IMR-90 (cell line): ENCODE measurements around the gene STARD4. TPM values are rescaled to one million over a fixed set of nuclear protein-coding genes. Genes with fewer than 3 reads are reported as not detected.

Experiments
- ATAC-seq: fragments of 200-7000 bp; cut with Tn5 transposase; 2 replicates; pipeline ENCODE4 v1.9.1; 2020; ENCODE audit warnings: low read depth, mild to moderate bottlenecking, moderate library complexity
- BruUV-seq: library from RNA; stranded (reverse); fragments of 400-500 nt; replicated peaks from 2 replicates; lab custom pipeline; 2021; lab: Mats Ljungman, UMichigan
- CTCF ChIA-PET: fragments of 300-600 bp; formaldehyde crosslinking; extraction: SDS; loops from one replicate; lab custom pipeline; 2021; ENCODE audit warnings: antibody characterized with exemption; lab: Yijun Ruan, JAX
- POLR2A ChIA-PET: fragments of 300-600 bp; sonication (Branson Sonifier 250); formaldehyde crosslinking; loops from one replicate; lab custom pipeline; 2022; ENCODE audit warnings: antibody characterized with exemption; ENCODE audit not compliant: unreplicated experiment; lab: Charles Lee
- DNase-seq: peaks from one replicate; pipeline ENCODE4 v3.0.0; 2013
- H2AFZ ChIP-seq: replicated peaks from 2 replicates; pipeline ENCODE3; 2013; ENCODE audit warnings: low read length, mild to moderate bottlenecking; ENCODE audit not compliant: poor library complexity
- H2AK5ac ChIP-seq: 2 replicates; pipeline ENCODE4 v1.6.1; 2013; ENCODE audit warnings: low read depth, low read length, inconsistent platforms
- H2AK9ac ChIP-seq: replicated peaks from 2 replicates; pipeline ENCODE3; 2013; ENCODE audit warnings: mild to moderate bottlenecking, low read depth, low read length, moderate library complexity; ENCODE audit not compliant: poor library complexity
- H2BK120ac ChIP-seq: 2 replicates; pipeline ENCODE4 v1.6.1; 2013; ENCODE audit warnings: low read depth, low read length, inconsistent platforms
- H2BK15ac ChIP-seq: 3 replicates; pipeline ENCODE4 v1.6.1; 2013; ENCODE audit warnings: low read depth, low read length, inconsistent platforms
- H2BK20ac ChIP-seq: 2 replicates; pipeline ENCODE4 v1.6.1; 2013; ENCODE audit warnings: low read depth, mild to moderate bottlenecking, inconsistent platforms, low read length, moderate library complexity
- H2BK5ac ChIP-seq: 2 replicates; pipeline ENCODE4 v1.6.1; 2013; ENCODE audit warnings: mild to moderate bottlenecking, low read depth, low read length, inconsistent platforms; ENCODE audit not compliant: poor library complexity, severe bottlenecking
- H3K14ac ChIP-seq: replicated peaks from 2 replicates; pipeline ENCODE4 v1.6.1; 2013; ENCODE audit warnings: low read depth, low read length, inconsistent platforms
- H3K18ac ChIP-seq: 2 replicates; pipeline ENCODE4 v1.6.1; 2013; ENCODE audit warnings: low read depth, low read length, control low read depth
- H3K23ac ChIP-seq: 2 replicates; pipeline ENCODE4 v1.6.1; 2013; ENCODE audit warnings: low read depth, low read length, inconsistent platforms
- H3K27ac ChIP-seq: 2 replicates; pipeline ENCODE4 v1.5.1; 2013; ENCODE audit warnings: mild to moderate bottlenecking, control low read depth, low read length; ENCODE audit not compliant: insufficient read depth
- H3K27me3 ChIP-seq: 2 replicates; pipeline ENCODE4 v1.6.1; 2013; ENCODE audit warnings: low read length; ENCODE audit not compliant: control insufficient read depth, insufficient read depth
- H3K36me3 ChIP-seq: 2 replicates; pipeline ENCODE4 v1.6.1; 2013; ENCODE audit warnings: low read length, mixed read lengths; ENCODE audit not compliant: control insufficient read depth, insufficient read depth
- H3K4ac ChIP-seq: 2 replicates; pipeline ENCODE4 v1.6.1; 2013; ENCODE audit warnings: low read depth, low read length, inconsistent platforms
- H3K4me1 ChIP-seq: 2 replicates; pipeline ENCODE4 v1.6.1; 2013; ENCODE audit warnings: low read length, mixed read lengths; ENCODE audit not compliant: control insufficient read depth, insufficient read depth
- H3K4me2 ChIP-seq: 2 replicates; pipeline ENCODE4 v1.6.1; 2013; ENCODE audit warnings: low read depth, mild to moderate bottlenecking, control low read depth, low read length, moderate library complexity
- H3K4me3 ChIP-seq: 2 replicates; pipeline ENCODE4 v1.5.1; 2013; ENCODE audit warnings: low read depth, mild to moderate bottlenecking, control low read depth, low read length, moderate library complexity; ENCODE audit not compliant: insufficient read depth
- H3K56ac ChIP-seq: 2 replicates; pipeline ENCODE4 v1.6.1; 2013; ENCODE audit warnings: low read length, inconsistent platforms; ENCODE audit not compliant: insufficient read depth; ENCODE audit errors: extremely low read depth
- H3K79me1 ChIP-seq, 2 experiments: 2 replicates each; pipeline ENCODE4 v1.6.1; 2013; ENCODE audit warnings: low read length in 2 of 2, inconsistent platforms in 1 of 2, low read depth in 1 of 2
- H3K9ac ChIP-seq: 2 replicates; pipeline ENCODE4 v1.6.1; 2013; ENCODE audit warnings: low read depth, low read length, control low read depth
- H3K9me1 ChIP-seq: 2 replicates; pipeline ENCODE4 v1.6.1; 2013; ENCODE audit warnings: low read length, inconsistent platforms; ENCODE audit not compliant: insufficient read depth
- H3K9me3 ChIP-seq: 2 replicates; pipeline ENCODE4 v1.6.1; 2013; ENCODE audit warnings: low read length; ENCODE audit not compliant: control insufficient read depth, insufficient read depth
- H4K20me1 ChIP-seq: 2 replicates; pipeline ENCODE4 v1.6.1; 2013; ENCODE audit warnings: low read length, inconsistent platforms; ENCODE audit not compliant: insufficient read depth
- H4K5ac ChIP-seq: 2 replicates; pipeline ENCODE4 v1.6.1; 2013; ENCODE audit warnings: mild to moderate bottlenecking, low read depth, low read length, control low read depth
- H4K8ac ChIP-seq, 2 experiments: 2 replicates each; pipeline ENCODE4 v1.6.1; 2013; ENCODE audit warnings: low read depth in 2 of 2, low read length in 2 of 2, control low read depth in 1 of 2, inconsistent platforms in 1 of 2
- H4K91ac ChIP-seq: 2 replicates; pipeline ENCODE4 v1.6.1; 2013; ENCODE audit warnings: low read depth, low read length, inconsistent platforms; ENCODE audit not compliant: insufficient read depth
- CEBPB ChIP-seq: IDR thresholded peaks from 2 replicates; pipeline ENCODE4 v1.6.1; 2012; ENCODE audit warnings: low read depth, low read length, improper control_type of control experiment
- MAFK ChIP-seq: IDR thresholded peaks from 2 replicates; pipeline ENCODE4 v1.6.1; 2012; ENCODE audit warnings: low read depth, low read length, improper control_type of control experiment
- MAZ ChIP-seq: IDR thresholded peaks from 2 replicates; pipeline ENCODE4 v1.6.1; 2012; ENCODE audit warnings: low read depth, mild to moderate bottlenecking, low read length, improper control_type of control experiment, moderate library complexity, borderline replicate concordance
- MXI1 ChIP-seq: IDR thresholded peaks from 2 replicates; pipeline ENCODE4 v1.6.1; 2012; ENCODE audit warnings: low read depth, mild to moderate bottlenecking, low read length, moderate library complexity, borderline replicate concordance
- RCOR1 ChIP-seq: IDR thresholded peaks from 2 replicates; pipeline ENCODE4 v1.6.1; 2012; ENCODE audit warnings: mild to moderate bottlenecking, low read length, improper control_type of control experiment; ENCODE audit not compliant: insufficient replicate concordance
- RFX5 ChIP-seq: IDR thresholded peaks from 2 replicates; pipeline ENCODE4 v1.8.0; 2012; ENCODE audit warnings: low read depth, mild to moderate bottlenecking, low read length, moderate library complexity
- WGBS, 2 experiments: methylation state at CpG; one replicate each; pipeline versions ENCODE4 v1.1.5 to v1.1.7; 2013; ENCODE audit warnings: missing lambda C conversion rate in 2 of 2; ENCODE audit not compliant: insufficient read length in 1 of 2; ENCODE audit errors: extremely low coverage in 2 of 2; 5-methylcytosine and 5-hydroxymethylcytosine counted together
- dilution Hi-C: fragments of 300-500 bp; cut with HindIII; formaldehyde crosslinking; loops from one replicate; pipeline ENCODE4 v1.14.3; 2018; ENCODE audit warnings: low sequenced_read_pairs; ENCODE audit not compliant: unreplicated experiment
- in situ Hi-C: fragments of 300-500 bp; cut with MboI; formaldehyde crosslinking; loops from 3 replicates; pipeline ENCODE4 v1.14.3; 2019; ENCODE audit warnings: low sequenced_read_pairs, inconsistent platforms, mixed read lengths
- intact Hi-C: fragments of 100-400 bp; cut with micrococcal nuclease; formaldehyde crosslinking; loops from 2 replicates; pipeline ENCODE4 v1.10.0; 2022
- polyA plus RNA-seq, 3 experiments: library from polyadenylated mRNA; depleted of rRNA; stranded (reverse); fragments of >200 nt; gene quantifications; 2 replicates each; pipeline ENCODE4 v1.2.3, GENCODE V29; 2012; ENCODE audit warnings: low replicate concordance in 1 of 3
- total RNA-seq: library from RNA; depleted of rRNA; stranded (reverse); fragments of >200 nt; gene quantifications from 2 replicates; pipeline ENCODE4 v1.2.3, GENCODE V29; 2012

Gene STARD4
- total and polyA plus RNA-seq, 2 of the 4 experiments (the other 2 are of a cell fraction), result 21.5 to 30.3 TPM

GRCh38 chr5:111514087-111514486 lies 1.8 kb upstream of the STARD4 start:
- WGBS, 2 experiments, result no CpG with 5 or more reads among the region's 3 CpGs
- POLR2A ChIA-PET, result no interaction called here

More at GRCh38 chr5:111514087-111514486, 1.8 kb upstream of the STARD4 start:
- no peak overlapping the region for H2BK20ac ChIP-seq
- H4K5ac ChIP-seq, result no peak overlapping the region
- H3K4me3 ChIP-seq, result no peak overlapping the region
- CTCF ChIA-PET, result interaction anchor here (1.0 kb wide), 1 partner anchor 17 kb away, joined by 4 read pairs; no protein-coding TSS in a partner anchor
- H3K79me1 ChIP-seq, result peaks cover 0 to 11% of the 10 kb centered on the region in 2 experiments; a peak in 2 of 4 replicates
- TF ChIP-seq MXI1, result no peak
- no peak for TF ChIP-seq MAFK
- TF ChIP-seq RFX5, result no peak
- no peak for TF ChIP-seq RCOR1
- no peak for TF ChIP-seq MAZ
- no peak for TF ChIP-seq CEBPB
- no peak overlapping the region for H2AK5ac ChIP-seq
- no peak overlapping the region for H3K27ac ChIP-seq
- BruUV-seq, result no TSS peak
- H3K56ac ChIP-seq, result no peak overlapping the region
- H3K4me1 ChIP-seq, result no peaks in the 10 kb centered on the region
- H4K91ac ChIP-seq, result no peak overlapping the region
- no peak overlapping the region for H3K4me2 ChIP-seq
- no peak overlapping the region for H2BK15ac ChIP-seq
- H3K18ac ChIP-seq, result no peak overlapping the region
- H4K20me1 ChIP-seq, result no peaks in the 10 kb centered on the region
- H2AFZ ChIP-seq, result no peak overlapping the region
- H3K23ac ChIP-seq, result no peak overlapping the region
- H3K36me3 ChIP-seq, result no peaks in the 10 kb centered on the region
- H3K14ac ChIP-seq, result no peak overlapping the region
- H2AK9ac ChIP-seq, result no peak overlapping the region
- no peaks in the 10 kb centered on the region for H3K27me3 ChIP-seq
- in situ Hi-C loops, result no loop called here
- no peak overlapping the region for H2BK120ac ChIP-seq
- dilution Hi-C loops, result no loop called here
- H3K9me1 ChIP-seq, result no peaks in the 10 kb centered on the region
- no peaks in the 10 kb centered on the region for H3K9me3 ChIP-seq
- intact Hi-C loops, result loop anchor here (10.0 kb wide), 1 partner anchor 759 kb away; no protein-coding TSS in a partner anchor
- H4K8ac ChIP-seq, result no peak overlapping the region
- no peak for ATAC-seq
- H3K4ac ChIP-seq, result no peak overlapping the region
- DNase-seq, result no peak
- no peak overlapping the region for H2BK5ac ChIP-seq
- H3K9ac ChIP-seq, result no peak overlapping the region
